ENCODE results near the gene CLDND2.

DNA sequence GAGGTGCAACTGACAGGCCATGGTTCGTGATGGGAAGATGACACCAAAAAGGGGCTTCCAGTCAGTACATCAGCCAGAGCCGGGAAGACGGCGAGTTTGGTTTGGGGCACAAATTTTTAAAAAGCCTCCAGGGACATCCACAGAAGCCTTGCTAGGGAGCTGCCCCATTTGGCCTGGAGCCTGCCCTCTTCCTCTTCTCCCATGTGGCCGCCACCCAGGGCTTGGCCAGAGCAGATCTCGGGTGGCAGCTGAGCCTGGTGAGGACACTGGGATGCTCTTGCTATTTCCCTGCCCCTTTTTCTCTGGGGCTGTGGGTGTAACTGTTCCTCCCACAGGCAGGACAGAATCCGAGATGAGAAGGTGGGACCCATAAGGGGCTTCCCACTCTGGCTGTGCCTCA is 10.9 kb downstream of the CLDND2 start:
- TF ChIP-seq, protein P1, sequence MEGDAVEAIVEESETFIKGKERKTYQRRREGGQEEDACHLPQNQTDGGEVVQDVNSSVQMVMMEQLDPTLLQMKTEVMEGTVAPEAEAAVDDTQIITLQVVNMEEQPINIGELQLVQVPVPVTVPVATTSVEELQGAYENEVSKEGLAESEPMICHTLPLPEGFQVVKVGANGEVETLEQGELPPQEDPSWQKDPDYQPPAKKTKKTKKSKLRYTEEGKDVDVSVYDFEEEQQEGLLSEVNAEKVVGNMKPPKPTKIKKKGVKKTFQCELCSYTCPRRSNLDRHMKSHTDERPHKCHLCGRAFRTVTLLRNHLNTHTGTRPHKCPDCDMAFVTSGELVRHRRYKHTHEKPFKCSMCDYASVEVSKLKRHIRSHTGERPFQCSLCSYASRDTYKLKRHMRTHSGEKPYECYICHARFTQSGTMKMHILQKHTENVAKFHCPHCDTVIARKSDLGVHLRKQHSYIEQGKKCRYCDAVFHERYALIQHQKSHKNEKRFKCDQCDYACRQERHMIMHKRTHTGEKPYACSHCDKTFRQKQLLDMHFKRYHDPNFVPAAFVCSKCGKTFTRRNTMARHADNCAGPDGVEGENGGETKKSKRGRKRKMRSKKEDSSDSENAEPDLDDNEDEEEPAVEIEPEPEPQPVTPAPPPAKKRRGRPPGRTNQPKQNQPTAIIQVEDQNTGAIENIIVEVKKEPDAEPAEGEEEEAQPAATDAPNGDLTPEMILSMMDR (IDR thresholded peaks at IDR 0.05), result no peak
- TF ChIP-seq, protein P2, sequence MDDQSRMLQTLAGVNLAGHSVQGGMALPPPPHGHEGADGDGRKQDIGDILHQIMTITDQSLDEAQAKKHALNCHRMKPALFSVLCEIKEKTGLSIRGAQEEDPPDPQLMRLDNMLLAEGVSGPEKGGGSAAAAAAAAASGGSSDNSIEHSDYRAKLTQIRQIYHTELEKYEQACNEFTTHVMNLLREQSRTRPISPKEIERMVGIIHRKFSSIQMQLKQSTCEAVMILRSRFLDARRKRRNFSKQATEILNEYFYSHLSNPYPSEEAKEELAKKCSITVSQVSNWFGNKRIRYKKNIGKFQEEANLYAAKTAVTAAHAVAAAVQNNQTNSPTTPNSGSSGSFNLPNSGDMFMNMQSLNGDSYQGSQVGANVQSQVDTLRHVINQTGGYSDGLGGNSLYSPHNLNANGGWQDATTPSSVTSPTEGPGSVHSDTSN (IDR thresholded peaks at IDR 0.05), result no peak
- TF ChIP-seq RCOR1 (IDR thresholded peaks at IDR 0.05; ENCODE audit: low read length), result no peak
- no peak for TF ChIP-seq RAD21 (IDR thresholded peaks at IDR 0.05; ENCODE audit: low read length)
